Measurements from ENCODE around the gene GGNBP2.
"Not testable (repeated sequence)": the region's sequence is repeated elsewhere in the genome, so short reads cannot be mapped to it uniquely, and the experiment has no call there.

Gene GGNBP2

GRCh38 chr17:36544307-36545076, at the start of gene GGNBP2:
GGNBP2 (plus strand) TSS chr17:36544919; CDS start chr17:36545725, 806 bp downstream.
- peak; percentile 96 for DNase-seq

- DNase-seq: no peak
Observed at GRCh38 chr17:36495076-36495578, 49.6 kb upstream of the GGNBP2 start.

GRCh38 chr17:36496018-36496789, 48.5 kb upstream of the GGNBP2 start:
- no peak for DNase-seq

GRCh38 chr17:36498155-36498554, 46.6 kb upstream of the GGNBP2 start:
- no peak for DNase-seq

GRCh38 chr17:36498560-36499300, 46.0 kb upstream of the GGNBP2 start:
- no peak for DNase-seq

- DNase-seq: no peak
Observed at GRCh38 chr17:36500745-36501225, 43.9 kb upstream of the GGNBP2 start.

- no peak for DNase-seq
Observed at GRCh38 chr17:36501351-36501750, 43.4 kb upstream of the GGNBP2 start.

GRCh38 chr17:36501963-36502362, 42.8 kb upstream of the GGNBP2 start:
- DNase-seq: no peak

- no peak for DNase-seq
Observed at GRCh38 chr17:36503456-36504155, 41.1 kb upstream of the GGNBP2 start.

- no peak for DNase-seq
Observed at GRCh38 chr17:36504156-36504545, 40.6 kb upstream of the GGNBP2 start.

GRCh38 chr17:36505171-36505570, 39.5 kb upstream of the GGNBP2 start:
- DNase-seq: no peak

- DNase-seq: no peak
Observed at GRCh38 chr17:36506249-36506826, 38.4 kb upstream of the GGNBP2 start.

GRCh38 chr17:36506831-36507230, 37.9 kb upstream of the GGNBP2 start:
- no peak for DNase-seq

GRCh38 chr17:36507266-36507665, 37.5 kb upstream of the GGNBP2 start:
- DNase-seq: no peak

GRCh38 chr17:36508439-36508838, 36.3 kb upstream of the GGNBP2 start:
- not testable (repeated sequence) for DNase-seq

GRCh38 chr17:36509272-36509985, 35.3 kb upstream of the GGNBP2 start:
- no peak for DNase-seq

GRCh38 chr17:36510636-36511035, 34.1 kb upstream of the GGNBP2 start:
- DNase-seq: no peak

- no peak for DNase-seq
Observed at GRCh38 chr17:36511216-36511615, 33.5 kb upstream of the GGNBP2 start.

- DNase-seq: no peak
Observed at GRCh38 chr17:36512641-36513040, 32.1 kb upstream of the GGNBP2 start.

- DNase-seq: no peak
Observed at GRCh38 chr17:36514856-36515255, 29.9 kb upstream of the GGNBP2 start.

GRCh38 chr17:36515837-36516236, 28.9 kb upstream of the GGNBP2 start:
- DNase-seq: no peak

All from activated CD4-positive, alpha-beta T cell treated with anti-CD3 and anti-CD28 coated beads, Interleukin-2, Interleukin-6, amounts not matched to agents 100 ng/mL and 50 ng/mL, durations not matched to agents 16 hours and 8 hours (primary cell).